Activated T-helper 17 cell treated with anti-CD3 and anti-CD28 coated beads, Interleukin-2, amount 50 U/mL, for 72 hours (primary cell): ENCODE results near the gene CR1. TPM values are rescaled to one million over a fixed set of nuclear protein-coding genes. Genes with fewer than 3 reads are reported as not detected.
A peak's percentile ranks its signal among the peaks of the same experiment; 100 is the strongest.

Experiments used
- ATAC-seq: fragments of 150-1000 bp; cut with Tn5 transposase; replicated peaks from 2 replicates; pipeline ENCODE4 v1.10.0; 2021; ENCODE audit warnings: mild to moderate bottlenecking, moderate library complexity
- H3K27ac Mint-ChIP-seq: one replicate; pipeline ENCODE4 v1.8.0; 2022; ENCODE audit warnings: mixed read lengths
- H3K27me3 Mint-ChIP-seq: one replicate; pipeline ENCODE4 v1.8.0; 2022; ENCODE audit warnings: mixed read lengths
- H3K36me3 Mint-ChIP-seq: one replicate; pipeline ENCODE4 v1.8.0; 2022; ENCODE audit warnings: low read depth, mild to moderate bottlenecking, mixed read lengths
- H3K4me1 Mint-ChIP-seq: one replicate; pipeline ENCODE4 v1.8.0; 2022; ENCODE audit warnings: mixed read lengths
- H3K4me3 Mint-ChIP-seq: one replicate; pipeline ENCODE4 v1.8.0; 2022; ENCODE audit warnings: mild to moderate bottlenecking, mixed read lengths
- H3K9me3 Mint-ChIP-seq: one replicate; pipeline ENCODE4 v1.8.0; 2022; ENCODE audit warnings: mixed read lengths
- total RNA-seq, 2 donors: library from RNA; stranded (reverse); gene quantifications; one replicate each; pipeline ENCODE4 v1.2.3, GENCODE V29; 2022

The CR1 gene
- total RNA-seq = under 1 TPM; 0.17 to 0.19 TPM

- peak within 1 kb of the TSS; percentile 59 for H3K4me3 Mint-ChIP-seq
- H3K4me1 Mint-ChIP-seq = peaks cover 9% of the 10 kb centered on the region
- peaks cover 25% of the 10 kb centered on the region for H3K27me3 Mint-ChIP-seq
- ATAC-seq = peak; percentile 39
- H3K36me3 Mint-ChIP-seq = no peaks in the 10 kb centered on the region
- H3K27ac Mint-ChIP-seq = no peak within 1 kb of the TSS
- no peaks in the 10 kb centered on the region for H3K9me3 Mint-ChIP-seq
These were observed at the start of gene CR1 for GRCh38 chr1:207495801-207496792. CR1 (plus strand) TSS chr1:207496157; CDS start chr1:207496268, 111 bp downstream.

GRCh38 chr1:207453710-207454045 is 42.3 kb upstream of the CR1 start:
- H3K9me3 Mint-ChIP-seq = no peaks in the 10 kb centered on the region
- no peaks in the 10 kb centered on the region for H3K36me3 Mint-ChIP-seq
- peaks cover 6% of the 10 kb centered on the region for H3K4me1 Mint-ChIP-seq
- H3K27ac Mint-ChIP-seq = no peak overlapping the region
- peaks cover 15% of the 10 kb centered on the region for H3K27me3 Mint-ChIP-seq
- peak overlapping the region; percentile 62 for H3K4me3 Mint-ChIP-seq
- no peak for ATAC-seq

GRCh38 chr1:207454046-207454964 is 41.7 kb upstream of the CR1 start, which contains the start of gene CR2:
CR2 (plus strand) TSS chr1:207454328; CDS start chr1:207454419, 91 bp downstream.
- H3K27me3 Mint-ChIP-seq = peaks cover 15% of the 10 kb centered on the region
- peak; percentile 82 for ATAC-seq
- no peak within 1 kb of the TSS for H3K27ac Mint-ChIP-seq
- H3K4me1 Mint-ChIP-seq = peaks cover 6% of the 10 kb centered on the region
- H3K9me3 Mint-ChIP-seq = no peaks in the 10 kb centered on the region
- peak within 1 kb of the TSS; percentile 62 for H3K4me3 Mint-ChIP-seq
- H3K36me3 Mint-ChIP-seq = no peaks in the 10 kb centered on the region

- Mint-ChIP-seq H3K36me3 (no peaks in the 10 kb centered on the region), H3K4me3 (peak overlapping the region; percentile 62), H3K4me1 (peaks cover 6% of the 10 kb centered on the region), H3K27me3 (peaks cover 8% of the 10 kb centered on the region), H3K9me3 (no peaks in the 10 kb centered on the region), H3K27ac (no peak overlapping the region)
- ATAC-seq = peak; percentile 58
These were observed 40.7 kb upstream of the CR1 start for GRCh38 chr1:207455183-207455754.

GRCh38 chr1:207458414-207458813 is 37.5 kb upstream of the CR1 start:
- Mint-ChIP-seq H3K9me3 (no peaks in the 10 kb centered on the region), H3K27me3 (no peaks in the 10 kb centered on the region), H3K27ac (no peak overlapping the region), H3K36me3 (no peaks in the 10 kb centered on the region), H3K4me3 (no peak overlapping the region), H3K4me1 (peaks cover 12% of the 10 kb centered on the region)
- ATAC-seq = no peak

- Mint-ChIP-seq H3K36me3 (no peaks in the 10 kb centered on the region), H3K9me3 (no peaks in the 10 kb centered on the region), H3K27ac (no peak overlapping the region), H3K4me1 (peaks cover 18% of the 10 kb centered on the region), H3K4me3 (no peak overlapping the region), H3K27me3 (no peaks in the 10 kb centered on the region)
- no peak for ATAC-seq
These were observed 36.9 kb upstream of the CR1 start for GRCh38 chr1:207459008-207459407.

GRCh38 chr1:207461649-207462048 is 34.3 kb upstream of the CR1 start:
- peak; percentile 11 for ATAC-seq

GRCh38 chr1:207462535-207462934 is 33.4 kb upstream of the CR1 start:
- no peaks in the 10 kb centered on the region for H3K36me3 Mint-ChIP-seq
- peaks cover 5% of the 10 kb centered on the region for H3K27me3 Mint-ChIP-seq
- ATAC-seq = peak; percentile 59
- H3K9me3 Mint-ChIP-seq = no peaks in the 10 kb centered on the region
- peaks cover 11% of the 10 kb centered on the region for H3K4me1 Mint-ChIP-seq
- no peak overlapping the region for H3K4me3 Mint-ChIP-seq
- H3K27ac Mint-ChIP-seq = no peak overlapping the region

More at GRCh38 chr1:207461649-207462048, 34.3 kb upstream of the CR1 start:
- Mint-ChIP-seq H3K4me3 (no peak overlapping the region), H3K4me1 (peaks cover 11% of the 10 kb centered on the region), H3K9me3 (no peaks in the 10 kb centered on the region), H3K36me3 (no peaks in the 10 kb centered on the region), H3K27me3 (peaks cover under 1% of the 10 kb centered on the region), H3K27ac (no peak overlapping the region)

GRCh38 chr1:207463021-207463420 is 32.9 kb upstream of the CR1 start:
- H3K9me3 Mint-ChIP-seq = no peaks in the 10 kb centered on the region
- H3K4me1 Mint-ChIP-seq = peaks cover 11% of the 10 kb centered on the region
- H3K27ac Mint-ChIP-seq = no peak overlapping the region
- H3K36me3 Mint-ChIP-seq = no peaks in the 10 kb centered on the region
- peaks cover 7% of the 10 kb centered on the region for H3K27me3 Mint-ChIP-seq
- H3K4me3 Mint-ChIP-seq = no peak overlapping the region
- ATAC-seq = peak; percentile 90

- peaks cover 9% of the 10 kb centered on the region for H3K27me3 Mint-ChIP-seq
- no peak for ATAC-seq
- no peak overlapping the region for H3K27ac Mint-ChIP-seq
- H3K4me1 Mint-ChIP-seq = peaks cover 11% of the 10 kb centered on the region
- no peaks in the 10 kb centered on the region for H3K36me3 Mint-ChIP-seq
- no peaks in the 10 kb centered on the region for H3K9me3 Mint-ChIP-seq
- H3K4me3 Mint-ChIP-seq = no peak overlapping the region
These were observed 32.4 kb upstream of the CR1 start for GRCh38 chr1:207463571-207463970.

GRCh38 chr1:207470927-207471326 is 25.0 kb upstream of the CR1 start:
- Mint-ChIP-seq H3K4me3 (no peak overlapping the region), H3K27ac (no peak overlapping the region), H3K4me1 (no peaks in the 10 kb centered on the region), H3K36me3 (no peaks in the 10 kb centered on the region), H3K27me3 (peaks cover 11% of the 10 kb centered on the region), H3K9me3 (no peaks in the 10 kb centered on the region)
- peak; percentile 72 for ATAC-seq

- no peak for ATAC-seq
- Mint-ChIP-seq H3K27me3 (peaks cover 6% of the 10 kb centered on the region), H3K4me1 (no peaks in the 10 kb centered on the region), H3K9me3 (peaks cover 5% of the 10 kb centered on the region), H3K27ac (no peak overlapping the region), H3K36me3 (no peaks in the 10 kb centered on the region), H3K4me3 (no peak overlapping the region)
These were observed 21.7 kb upstream of the CR1 start for GRCh38 chr1:207474210-207474609.

- H3K9me3 Mint-ChIP-seq = no peaks in the 10 kb centered on the region
- H3K27ac Mint-ChIP-seq = no peak overlapping the region
- ATAC-seq = no peak
- peaks cover 4% of the 10 kb centered on the region for H3K27me3 Mint-ChIP-seq
- no peaks in the 10 kb centered on the region for H3K36me3 Mint-ChIP-seq
- H3K4me1 Mint-ChIP-seq = no peaks in the 10 kb centered on the region
- H3K4me3 Mint-ChIP-seq = no peak overlapping the region
These were observed 9.8 kb upstream of the CR1 start for GRCh38 chr1:207486198-207486597.

- H3K36me3 Mint-ChIP-seq = no peaks in the 10 kb centered on the region
- H3K4me1 Mint-ChIP-seq = no peaks in the 10 kb centered on the region
- ATAC-seq = no peak
- no peak overlapping the region for H3K27ac Mint-ChIP-seq
- H3K4me3 Mint-ChIP-seq = no peak overlapping the region
- no peaks in the 10 kb centered on the region for H3K9me3 Mint-ChIP-seq
- peaks cover 4% of the 10 kb centered on the region for H3K27me3 Mint-ChIP-seq
These were observed 8.3 kb upstream of the CR1 start for GRCh38 chr1:207487636-207488035.
